ENCODE results near the gene SERPINI1.

DNA sequence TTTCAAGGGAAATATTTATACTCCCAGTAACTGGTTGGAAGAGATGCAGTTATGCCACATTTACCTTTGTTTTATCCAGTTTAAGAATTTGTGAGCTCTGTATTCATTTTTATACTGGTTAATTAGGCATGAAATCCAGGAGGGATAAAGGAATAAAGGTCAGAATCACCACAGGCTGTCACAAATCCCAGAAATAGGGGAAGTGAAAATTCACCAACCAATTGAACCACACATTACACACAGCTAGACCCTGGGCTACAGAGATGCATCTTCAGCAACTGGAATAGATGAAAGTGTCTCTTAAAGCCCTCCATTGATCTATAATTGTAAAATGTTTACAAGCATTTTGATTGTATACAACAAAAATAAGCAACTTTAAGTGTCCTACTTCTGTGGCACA lies 18.5 kb downstream of the SERPINI1 start:
- TF ChIP-seq, protein P1, sequence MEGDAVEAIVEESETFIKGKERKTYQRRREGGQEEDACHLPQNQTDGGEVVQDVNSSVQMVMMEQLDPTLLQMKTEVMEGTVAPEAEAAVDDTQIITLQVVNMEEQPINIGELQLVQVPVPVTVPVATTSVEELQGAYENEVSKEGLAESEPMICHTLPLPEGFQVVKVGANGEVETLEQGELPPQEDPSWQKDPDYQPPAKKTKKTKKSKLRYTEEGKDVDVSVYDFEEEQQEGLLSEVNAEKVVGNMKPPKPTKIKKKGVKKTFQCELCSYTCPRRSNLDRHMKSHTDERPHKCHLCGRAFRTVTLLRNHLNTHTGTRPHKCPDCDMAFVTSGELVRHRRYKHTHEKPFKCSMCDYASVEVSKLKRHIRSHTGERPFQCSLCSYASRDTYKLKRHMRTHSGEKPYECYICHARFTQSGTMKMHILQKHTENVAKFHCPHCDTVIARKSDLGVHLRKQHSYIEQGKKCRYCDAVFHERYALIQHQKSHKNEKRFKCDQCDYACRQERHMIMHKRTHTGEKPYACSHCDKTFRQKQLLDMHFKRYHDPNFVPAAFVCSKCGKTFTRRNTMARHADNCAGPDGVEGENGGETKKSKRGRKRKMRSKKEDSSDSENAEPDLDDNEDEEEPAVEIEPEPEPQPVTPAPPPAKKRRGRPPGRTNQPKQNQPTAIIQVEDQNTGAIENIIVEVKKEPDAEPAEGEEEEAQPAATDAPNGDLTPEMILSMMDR (IDR thresholded peaks at IDR 0.05) = no peak
- TF ChIP-seq POLR2A (IDR thresholded peaks at IDR 0.05) = no peak
